Stimulated activated CD4-positive, alpha-beta T cell treated with anti-CD3 and anti-CD28 coated beads, Interleukin-1b, Interleukin-23, amount 100 ng/mL, for 24 hours (primary cell): ENCODE results near the gene CATSPER3.

Experiments used
- DNase-seq, 4 experiments: peaks; one replicate each; pipeline ENCODE4 v3.0.0-alpha.2; 2020; ENCODE audit warnings: low read depth in 4 of 4, low spot score in 1 of 4

CATSPER3 gene

DNA sequence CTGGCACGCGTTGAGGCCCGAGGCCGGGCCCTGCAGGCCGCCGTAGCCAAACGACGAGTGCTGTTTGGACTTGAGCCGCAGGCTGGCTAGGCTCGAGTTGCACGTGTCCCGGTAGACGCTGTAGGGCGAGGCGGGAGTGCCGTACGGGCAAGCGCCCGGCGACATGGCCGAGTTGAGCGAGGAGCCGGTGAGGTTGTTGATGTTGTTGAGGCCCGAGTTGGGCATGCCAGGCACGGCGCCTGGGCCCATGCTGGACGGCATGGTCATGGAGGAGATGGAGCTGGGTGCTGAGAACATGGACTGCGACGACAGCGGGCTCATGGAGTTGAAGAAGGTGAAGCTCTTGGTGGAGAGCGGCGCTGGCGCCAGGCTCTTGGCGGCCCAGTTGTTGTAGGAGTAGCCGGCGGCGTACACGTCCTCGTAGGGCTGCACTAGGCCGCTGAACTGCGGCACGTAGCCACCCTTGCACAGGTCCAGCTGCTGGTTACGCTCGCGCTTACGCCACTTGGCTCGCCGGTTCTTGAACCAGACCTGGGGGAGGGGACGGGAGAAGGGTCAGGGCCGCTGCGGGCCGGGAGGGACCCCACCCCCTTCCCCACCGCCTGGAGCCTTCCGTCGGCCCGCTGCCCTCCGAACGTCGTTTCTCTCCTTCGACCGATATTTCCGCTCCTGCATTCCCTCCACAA lies 61.2 kb downstream of the CATSPER3 start:
- no peak for DNase-seq

DNA sequence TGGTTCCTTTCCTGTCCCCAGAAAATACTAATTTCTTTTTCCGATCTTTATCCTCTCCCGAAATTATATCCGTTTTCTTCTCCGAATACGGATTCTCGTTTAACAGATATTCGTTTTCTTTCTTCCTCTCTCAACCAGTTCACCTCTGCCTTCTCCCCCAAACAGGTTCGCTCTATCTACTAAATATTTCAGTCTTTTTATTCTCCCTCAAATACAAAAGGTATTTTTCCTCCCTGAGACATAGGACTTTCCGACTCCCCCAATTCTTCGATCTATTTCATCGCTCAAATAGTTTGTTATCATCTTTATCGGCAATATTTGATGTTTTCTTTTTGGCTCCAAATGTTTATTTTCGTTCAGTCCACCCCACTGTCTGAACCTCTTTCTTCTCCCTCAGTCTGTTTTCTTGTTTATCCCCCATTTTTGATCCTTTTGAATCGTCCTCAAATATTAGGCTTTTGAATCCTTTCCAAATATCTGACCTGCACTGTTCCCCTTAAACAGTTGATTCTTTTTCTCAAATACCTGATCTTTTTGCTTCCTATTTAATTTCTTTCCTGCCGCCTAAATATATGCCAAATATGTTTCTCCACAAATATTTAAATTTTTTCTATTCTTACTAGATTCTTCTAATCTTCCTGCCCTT lies 61.9 kb downstream of the CATSPER3 start:
- no peak for DNase-seq

DNA sequence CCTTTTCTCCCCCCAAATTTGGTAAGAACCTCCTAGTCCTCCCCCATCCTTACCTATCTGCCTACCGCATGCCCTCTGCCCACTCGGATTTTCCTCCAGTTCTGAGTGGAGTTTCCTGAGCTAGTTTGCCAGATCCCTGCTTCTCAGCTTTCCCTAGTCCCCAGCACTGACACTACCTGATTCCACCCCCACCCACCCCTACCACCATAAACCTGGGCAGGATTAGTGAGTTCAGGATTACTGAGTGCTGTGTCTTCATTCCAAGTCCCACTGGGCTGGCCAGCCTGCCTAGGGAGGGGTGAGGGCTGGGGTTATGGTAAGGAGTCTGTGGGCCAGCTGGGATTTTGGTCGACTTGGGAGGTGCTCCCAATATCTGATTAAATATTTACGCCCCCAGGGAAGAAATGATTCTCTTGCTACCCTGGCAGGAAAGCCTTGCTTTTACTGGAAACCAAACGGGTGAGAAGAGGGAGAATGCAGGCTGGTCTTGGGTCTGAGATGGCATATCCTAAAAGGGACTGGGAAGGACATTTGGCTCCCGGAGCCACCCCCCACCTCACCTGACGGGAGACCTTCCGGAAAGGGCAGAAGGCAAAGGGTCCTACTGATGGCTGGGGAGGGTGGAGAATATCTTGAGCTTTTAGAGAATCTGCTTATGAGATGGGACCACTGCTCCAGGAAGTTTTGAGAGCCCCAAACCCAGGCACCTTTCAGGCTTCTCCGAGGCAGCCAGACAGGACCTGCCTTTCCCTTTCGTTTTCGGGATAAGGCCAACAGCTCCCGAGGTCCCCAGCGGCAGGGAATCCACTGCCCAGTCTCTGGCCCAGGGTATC lies 62.6 kb downstream of the CATSPER3 start:
- no peak for DNase-seq

DNA sequence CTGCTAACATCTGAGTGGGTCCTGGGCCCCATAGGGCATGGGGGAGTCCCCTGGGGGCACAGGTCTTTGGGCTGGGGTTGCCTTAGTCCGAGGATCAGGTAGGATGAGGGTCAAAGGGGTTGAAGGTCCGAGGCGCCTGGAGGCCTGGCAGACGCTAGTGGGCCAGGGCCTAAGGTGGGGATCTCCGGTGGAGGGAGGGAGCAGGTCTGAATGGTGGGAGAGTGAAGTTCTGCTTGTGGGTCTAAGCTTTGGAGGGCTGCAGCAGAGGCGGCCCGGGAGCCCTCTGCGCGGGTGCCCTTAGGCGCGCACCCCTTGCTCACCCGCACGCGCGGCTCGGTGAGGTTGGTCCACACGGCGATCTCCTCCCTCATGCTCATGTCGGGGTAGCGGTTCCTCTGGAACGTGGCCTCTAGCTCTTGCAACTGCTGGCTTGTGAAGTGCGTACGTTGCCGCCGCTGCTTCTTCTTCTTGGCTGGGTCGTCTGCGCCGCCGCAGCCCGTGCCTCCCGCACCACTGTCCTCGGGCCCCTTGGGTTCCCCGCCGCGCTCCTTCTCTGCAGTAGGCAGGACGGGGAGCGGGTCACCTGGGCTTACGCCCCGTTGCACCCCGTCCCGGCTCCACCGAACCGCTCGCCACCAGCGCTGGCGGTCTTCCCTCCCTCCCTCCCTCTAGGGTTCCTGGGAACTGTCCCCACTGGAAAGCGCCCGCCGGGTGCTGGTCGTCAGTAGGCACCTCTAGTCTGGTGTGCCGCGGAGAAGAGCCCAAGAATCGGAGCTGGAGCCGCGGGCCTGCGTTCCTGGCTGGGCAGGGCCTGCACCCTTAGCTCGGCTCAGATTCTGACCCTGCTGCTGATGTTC lies 63.5 kb downstream of the CATSPER3 start:
- no peak for DNase-seq

DNA sequence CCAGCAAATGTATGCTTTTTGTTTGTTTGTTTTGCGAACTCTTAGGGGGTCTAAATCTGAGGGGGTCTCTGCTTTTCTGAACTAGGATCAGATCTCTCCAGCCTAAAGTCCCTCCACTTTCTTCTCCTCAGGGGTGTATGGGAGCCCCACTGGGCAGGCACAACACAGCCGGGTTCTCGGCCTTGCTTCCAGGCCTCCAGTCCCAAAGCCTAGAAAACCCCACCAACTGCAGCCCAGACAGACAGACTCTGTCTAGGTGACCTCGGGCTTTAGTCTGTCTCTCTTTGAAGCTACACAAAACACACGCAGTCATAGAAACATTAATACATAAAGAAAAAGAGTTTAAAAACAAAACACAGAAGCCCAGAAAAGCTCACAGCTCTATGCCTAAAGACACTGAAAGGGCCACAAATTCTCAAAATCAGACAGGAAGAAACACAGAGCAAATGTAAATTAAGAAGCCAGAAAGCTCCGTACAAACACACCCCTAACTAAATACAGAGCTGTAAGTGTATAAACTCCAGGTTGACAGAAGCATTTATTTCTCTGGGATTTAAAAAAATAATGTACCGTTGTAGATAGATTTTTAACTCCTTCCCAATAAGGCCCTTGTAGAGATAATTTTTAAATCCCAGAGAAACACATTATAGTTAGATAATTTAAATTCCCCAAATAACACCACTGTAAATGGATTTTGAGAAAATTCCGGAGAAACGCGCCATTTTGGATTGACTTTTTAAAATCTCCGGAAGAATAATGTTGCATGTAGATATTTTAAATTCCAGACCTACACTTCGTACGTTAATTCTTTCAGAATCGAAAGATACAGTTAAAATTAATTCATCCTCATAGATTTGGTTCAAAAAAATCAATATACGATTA lies 64.3 kb downstream of the CATSPER3 start:
- DNase-seq: no peak

DNA sequence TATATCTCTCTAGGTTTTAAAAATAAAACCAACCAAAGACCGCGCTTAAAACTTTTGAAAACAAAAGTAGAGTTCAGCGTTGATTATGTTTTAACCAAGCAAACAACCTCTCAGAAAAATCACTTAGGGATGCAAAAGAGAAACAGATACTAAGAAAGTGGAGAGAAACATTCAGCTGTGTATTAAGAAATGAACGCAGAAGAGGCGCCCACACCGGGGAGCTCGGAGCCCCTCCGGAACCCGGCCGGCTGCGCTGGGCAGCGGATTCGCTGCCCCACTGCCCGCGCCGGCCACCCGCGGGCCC lies 64.9 kb downstream of the CATSPER3 start:
- DNase-seq: no peak

DNA sequence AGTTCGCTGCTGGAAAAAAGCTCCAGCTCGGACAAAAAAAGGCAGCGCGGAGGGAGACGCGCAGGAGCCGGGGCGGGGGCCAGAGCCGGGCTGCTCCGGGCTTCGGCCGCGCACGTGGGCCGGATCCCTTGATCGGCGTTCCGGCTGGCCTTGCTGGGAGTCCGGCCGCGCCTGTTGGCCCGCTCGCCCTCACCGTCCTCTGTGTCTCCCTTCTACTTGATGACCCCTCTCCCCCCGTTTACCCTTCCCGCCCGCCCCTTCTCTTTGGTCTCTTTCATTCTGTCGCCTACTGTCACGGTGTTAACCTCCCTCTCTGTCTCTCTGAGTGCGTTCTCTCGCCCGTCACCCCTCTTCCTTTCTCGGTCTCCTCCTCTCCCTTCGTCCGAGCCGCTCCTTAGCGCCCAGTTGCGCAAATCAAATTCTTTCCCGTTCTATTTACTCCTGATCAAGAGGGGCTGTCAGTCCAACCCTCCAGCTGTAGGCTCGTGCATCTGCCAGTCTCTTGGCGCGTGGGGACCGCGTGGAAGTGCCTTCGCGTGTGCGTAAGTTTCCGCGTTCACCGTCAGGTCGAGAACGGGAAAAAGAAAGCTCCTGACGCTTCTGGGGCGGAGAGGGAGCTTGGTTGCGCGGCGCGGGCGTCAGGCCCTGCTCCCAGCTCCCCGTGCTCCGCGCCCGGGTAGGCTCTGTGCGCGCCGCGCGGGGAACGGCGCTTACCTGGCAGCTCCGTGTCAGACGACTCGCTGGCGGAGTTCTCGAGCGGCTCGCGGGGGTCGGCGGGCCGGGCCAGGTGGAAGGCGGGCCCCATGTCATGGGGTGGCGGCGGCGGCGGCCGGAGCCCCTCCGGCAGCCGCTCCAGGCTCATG lies 65.5 kb downstream of the CATSPER3 start:
- DNase-seq: no peak

DNA sequence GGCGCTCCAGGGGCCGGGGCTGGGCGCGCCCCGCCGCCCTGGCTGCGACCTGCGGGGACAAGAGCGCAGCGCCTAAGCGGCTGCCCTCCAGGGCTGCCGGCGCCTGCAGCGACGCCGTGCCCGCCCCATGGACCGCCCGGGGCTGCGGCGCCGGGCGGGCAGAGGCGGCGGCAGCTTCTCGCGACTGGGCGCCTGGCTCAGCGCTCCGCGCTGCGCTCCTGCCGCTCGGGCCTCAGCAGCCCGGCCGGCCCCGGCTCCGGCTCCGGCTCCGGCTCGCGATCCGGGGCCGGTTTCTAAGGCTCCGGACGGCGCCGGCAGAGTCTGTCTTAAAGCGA lies 66.2 kb downstream of the CATSPER3 start, which contains the start of gene PITX1:
TSS of gene PITX1 (minus strand) at position 328 of the 335 bp plus-strand sequence. CDS start 347 bp downstream, outside the sequence.
- DNase-seq: no peak

DNA sequence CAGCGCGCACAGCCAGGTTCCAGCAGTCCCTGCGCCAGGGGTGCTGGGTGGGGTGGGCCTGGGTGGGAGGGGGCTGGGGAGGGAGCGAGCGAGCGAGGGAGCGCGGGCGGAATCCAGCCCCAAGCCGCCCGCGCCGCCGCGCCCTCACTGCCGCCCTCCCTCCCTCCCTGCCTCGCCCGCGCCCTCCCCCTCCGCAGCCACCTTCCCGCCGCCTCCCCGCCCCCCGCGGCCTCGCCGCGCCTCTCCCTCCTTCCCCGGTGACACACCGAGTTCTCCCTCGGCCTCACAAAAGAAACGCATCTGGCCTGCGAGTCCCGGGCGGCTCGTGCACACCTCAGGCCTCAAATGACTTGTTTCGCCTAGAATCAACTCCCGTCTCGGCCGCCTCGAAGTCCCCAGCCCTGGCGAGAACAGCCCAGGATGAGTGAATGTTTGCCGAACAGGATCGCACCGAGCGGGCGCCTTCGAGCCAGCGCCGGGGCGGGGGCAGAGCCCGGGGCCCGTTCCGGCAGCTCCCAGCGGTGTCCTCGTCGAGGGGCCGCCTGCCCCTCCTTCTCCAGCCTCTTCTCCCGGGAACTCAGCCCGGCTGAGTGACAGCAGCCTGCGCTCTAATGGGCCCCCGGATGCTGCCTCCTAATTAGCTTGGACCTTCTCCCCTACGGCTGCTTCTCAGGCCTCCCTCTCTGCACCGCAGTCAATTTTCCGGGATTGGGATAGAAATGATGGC lies 66.7 kb downstream of the CATSPER3 start:
- no peak for DNase-seq

DNA sequence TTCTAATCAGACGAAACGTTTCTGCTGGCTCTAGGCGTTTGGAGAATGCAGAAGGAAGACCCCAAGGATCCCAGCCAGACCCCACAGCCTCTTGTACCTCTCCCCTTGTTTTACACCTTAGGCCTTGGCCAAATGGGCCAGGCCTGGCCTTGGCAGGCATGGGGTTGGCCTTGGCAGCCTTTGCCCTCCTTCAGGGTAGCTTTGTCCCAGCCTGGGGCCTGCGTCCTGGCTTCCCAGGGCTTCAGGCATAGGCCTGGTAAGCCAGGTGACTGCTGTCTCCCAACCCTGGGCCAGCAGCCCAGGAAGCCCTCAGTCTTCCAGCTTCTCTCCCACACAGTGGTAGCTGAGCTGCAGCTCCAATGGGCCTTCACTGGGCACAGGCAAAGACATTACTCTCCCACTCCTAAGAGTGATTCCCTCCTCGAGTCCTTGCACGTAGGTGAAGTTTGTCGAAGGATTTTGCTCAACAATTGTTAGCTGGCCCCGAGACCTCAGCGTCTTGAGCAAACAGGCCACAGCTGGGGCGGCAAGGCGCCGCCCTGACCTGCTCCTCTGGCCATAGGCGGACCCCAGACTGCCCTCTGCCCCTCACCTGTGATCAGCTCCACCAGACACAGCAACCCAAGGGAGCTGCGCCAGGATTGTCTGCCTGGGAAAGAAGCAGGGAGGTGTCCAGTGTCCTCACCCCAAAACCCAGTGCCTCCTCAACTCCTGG lies 67.4 kb downstream of the CATSPER3 start:
- DNase-seq: no peak

DNA sequence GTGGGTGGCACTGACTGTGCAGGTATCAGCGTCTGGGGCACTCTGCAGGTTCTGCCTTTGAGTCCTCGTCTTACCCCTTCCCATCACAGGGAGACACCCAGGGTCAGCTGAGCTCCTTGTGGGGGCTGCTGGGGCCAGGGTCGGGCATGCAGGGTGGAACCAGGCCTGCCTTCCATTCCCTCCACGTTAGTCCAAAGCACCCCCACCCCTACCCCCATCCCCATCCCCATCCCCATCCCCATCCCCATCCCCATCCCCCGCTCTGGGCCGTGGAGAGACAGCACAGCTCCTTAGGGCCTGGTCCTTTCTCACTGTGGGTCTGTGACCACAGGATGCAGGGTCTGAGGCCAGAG lies 67.9 kb downstream of the CATSPER3 start:
- no peak for DNase-seq

DNA sequence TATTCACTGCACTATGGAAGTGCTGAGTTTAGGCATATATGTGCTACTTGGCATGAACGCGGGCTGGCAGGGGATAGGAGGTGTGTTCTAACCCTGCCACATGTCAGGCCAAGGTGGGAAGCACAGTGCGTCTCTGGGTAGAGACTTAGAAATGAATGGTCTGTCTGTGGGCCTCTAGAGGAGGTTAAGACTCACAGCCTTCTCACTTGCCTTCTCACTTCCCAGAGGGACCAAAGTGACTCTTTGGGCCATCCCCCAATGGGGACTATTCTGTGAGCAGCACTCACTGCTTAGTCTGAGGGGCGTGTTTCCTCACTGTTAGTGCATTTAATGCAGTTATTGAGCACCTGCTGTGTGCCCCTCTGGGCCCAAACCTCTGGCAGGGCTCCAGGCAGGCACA lies 68.7 kb downstream of the CATSPER3 start:
- no peak for DNase-seq

DNA sequence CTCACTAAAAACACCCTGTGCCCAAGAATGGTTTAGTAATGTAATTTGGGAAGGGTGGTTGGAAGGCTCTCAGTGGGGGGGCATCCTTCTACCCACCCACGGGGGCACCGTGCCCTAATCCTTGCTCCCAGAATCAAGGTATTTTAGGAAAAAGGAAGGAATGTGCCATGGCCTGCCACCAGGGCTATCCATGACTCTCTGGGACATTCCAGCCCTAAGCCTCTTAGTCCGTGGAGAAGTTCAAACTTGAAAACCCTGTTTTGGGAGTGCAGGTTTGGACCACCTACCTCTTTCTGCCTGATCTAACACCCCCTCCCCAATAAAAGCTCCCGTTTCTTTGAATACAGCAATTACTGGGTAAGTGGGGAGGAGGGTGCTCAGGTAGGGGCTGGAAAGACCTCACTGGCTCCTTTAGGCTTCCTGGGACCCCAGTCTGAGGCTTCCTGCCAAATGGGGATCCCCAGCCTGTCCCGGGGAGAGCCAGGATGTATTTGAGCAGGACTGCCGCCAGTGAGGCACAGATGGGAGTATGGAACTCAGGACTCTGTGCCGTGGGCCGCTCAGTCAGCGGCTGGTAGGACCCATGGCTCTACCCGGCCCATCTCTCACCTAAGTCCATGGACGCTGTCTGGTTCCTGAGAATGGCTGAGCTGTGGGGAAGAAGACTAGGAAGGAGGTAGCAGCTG lies 70.0 kb downstream of the CATSPER3 start:
- DNase-seq: no peak

DNA sequence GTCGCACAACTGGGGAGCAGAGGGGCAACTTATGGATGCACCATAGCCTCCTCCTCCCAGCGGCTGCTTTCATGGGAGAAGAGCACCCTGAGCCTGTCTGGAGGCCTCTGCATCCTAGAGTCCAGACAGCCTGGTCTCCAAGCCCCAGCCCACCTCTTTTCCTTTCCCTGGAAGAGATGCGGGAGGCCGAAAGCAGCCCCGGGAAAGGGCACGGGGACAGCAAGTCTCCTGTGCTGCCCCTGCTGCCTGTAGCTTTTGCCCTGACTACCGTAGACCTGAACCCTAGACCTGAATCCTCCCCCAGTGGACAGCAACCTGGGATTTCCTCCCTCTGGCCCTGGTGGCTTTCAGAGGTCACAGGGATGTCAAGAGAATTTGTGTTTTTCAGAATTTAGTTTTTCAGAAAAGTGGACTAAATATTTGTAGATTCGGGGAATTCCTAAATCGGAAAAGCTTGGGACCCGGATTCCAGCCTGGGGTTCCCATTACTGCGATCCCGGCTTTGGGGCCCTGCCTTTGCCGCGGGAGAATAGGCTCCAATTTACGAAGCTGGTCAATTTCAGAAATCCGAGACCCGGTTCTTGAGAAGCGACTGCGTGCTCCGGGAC lies 70.6 kb downstream of the CATSPER3 start:
- no peak for DNase-seq

DNA sequence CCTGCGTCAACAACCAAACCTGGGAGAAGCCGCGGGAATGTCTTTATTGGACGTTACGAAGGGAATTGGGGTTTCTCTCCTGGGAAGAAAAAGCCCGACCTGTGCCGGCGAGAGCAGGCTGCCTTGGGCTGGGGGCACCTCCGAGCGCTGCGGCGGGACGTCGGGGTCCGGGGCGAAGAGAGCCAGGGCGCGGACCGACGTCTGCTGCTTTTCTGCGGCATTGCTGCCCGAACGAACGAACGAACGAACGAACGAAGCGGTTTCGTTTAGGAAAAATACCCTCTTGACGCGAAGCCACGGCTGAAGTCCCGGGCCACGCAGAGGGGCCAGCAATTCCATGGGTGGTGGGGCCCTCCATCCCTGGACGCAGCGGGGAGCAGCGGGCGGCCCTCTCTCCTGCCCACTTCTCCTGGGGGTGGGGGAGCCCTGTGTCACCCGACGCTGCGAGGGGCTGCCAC lies 71.1 kb downstream of the CATSPER3 start:
- DNase-seq: no peak

DNA sequence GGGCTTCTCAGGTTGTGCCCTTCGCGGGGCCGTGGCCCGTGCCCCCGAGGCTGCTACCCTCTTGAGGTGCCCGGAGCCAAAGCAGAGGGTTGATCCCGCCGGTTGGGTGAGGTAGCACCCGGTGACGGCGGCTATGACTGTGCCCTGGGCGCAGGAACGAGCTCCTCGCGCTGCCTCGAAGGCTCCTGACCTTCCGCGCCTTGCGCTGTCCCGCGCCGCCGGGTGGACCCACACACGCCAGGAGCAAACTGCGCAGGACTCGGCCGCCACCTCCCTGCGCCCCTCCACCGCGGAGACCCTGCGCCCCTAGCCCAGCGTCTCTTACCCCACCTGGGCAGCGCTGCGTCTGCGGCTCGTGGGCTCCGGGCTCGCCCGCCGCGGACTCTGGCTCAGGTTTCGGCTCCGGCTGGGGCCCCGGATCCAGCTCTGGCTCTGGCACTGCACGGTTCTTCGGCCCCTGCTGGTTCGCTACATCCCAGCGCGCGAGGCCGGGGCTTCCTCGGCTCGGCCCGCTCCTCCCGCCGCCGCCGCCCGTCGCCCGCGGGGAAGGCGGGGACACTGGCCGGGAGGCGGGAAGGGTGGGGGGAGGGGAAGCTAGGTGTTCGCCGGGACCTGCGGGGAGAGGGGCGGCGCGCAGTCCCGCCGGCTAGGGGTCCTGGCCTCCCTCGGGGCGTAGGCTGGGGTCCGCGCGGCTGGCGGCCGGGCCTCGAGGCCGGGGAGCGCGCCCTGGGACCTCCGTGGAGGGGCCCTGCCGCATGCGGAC lies 71.7 kb downstream of the CATSPER3 start:
- no peak for DNase-seq

DNA sequence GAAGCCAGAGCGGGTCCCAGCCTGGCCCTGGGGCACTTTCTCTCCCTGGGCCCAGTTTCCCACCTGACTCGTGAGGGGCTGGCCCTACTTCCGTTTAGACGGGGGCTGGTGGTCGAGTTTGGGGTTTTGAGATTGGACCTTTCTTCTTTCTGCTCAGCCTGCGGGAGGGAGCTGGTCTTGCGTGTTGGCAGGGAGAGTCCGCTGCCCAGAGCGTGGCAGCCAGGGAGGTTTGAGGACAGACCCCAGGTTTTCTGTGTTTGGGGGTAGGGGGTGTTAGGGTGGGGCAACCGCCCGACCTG lies 72.3 kb downstream of the CATSPER3 start:
- no peak for DNase-seq
